TTC549 (cell line): ENCODE data around the gene ADARB2.

ENCODE experiments used
- FAIRE-seq: peaks from 2 replicates; lab custom pipeline; 2012; peaks lifted over from hg19 to GRCh38; lab: Jason Lieb, UNC

The ADARB2 gene

GRCh38 chr10:1661859-1662437 lies 75.4 kb downstream of the ADARB2 start:
- no peak for FAIRE-seq

DNA sequence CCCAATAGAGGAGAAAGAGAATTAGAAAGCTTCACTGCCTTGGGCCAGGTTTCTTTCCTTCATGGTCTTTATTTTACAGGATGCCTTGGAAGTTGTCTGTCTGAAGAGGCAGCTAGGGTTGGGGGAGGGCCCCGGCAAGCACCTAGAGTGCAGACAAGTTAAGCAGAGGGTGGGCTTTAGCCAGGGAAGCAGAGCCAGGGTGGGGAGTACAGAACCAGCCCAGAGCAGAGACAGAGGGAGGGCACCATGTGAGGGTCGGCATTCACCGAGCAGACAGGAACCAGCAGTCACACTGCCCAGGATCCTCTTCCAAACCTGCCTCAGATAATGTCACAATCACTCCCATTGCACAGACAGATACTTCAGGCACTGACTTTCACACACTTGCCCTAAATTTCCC lies 75.9 kb downstream of the ADARB2 start:
- no peak for FAIRE-seq

- FAIRE-seq, result no peak
Observed at GRCh38 chr10:1660815-1661214, 76.5 kb downstream of the ADARB2 start.

DNA sequence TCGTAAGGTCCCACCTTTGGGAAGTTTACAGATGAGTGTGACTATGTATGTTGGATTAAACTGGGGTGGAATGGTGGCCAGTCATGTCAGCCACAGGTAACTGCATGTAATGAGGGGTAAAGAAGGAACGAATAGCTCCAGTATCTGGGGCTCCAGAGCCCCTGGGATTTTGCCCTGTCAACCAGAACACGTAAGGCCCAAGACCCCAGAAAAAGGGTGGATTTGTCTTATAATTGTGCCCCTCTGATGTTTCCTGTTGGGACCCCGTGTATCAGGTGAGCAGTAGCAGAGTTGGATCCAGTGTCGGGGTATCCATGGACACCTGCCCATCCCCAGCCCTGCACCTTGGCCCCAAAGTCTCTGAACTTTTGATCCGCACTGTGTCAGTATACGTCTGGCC lies 76.9 kb downstream of the ADARB2 start:
- FAIRE-seq, result no peak

DNA sequence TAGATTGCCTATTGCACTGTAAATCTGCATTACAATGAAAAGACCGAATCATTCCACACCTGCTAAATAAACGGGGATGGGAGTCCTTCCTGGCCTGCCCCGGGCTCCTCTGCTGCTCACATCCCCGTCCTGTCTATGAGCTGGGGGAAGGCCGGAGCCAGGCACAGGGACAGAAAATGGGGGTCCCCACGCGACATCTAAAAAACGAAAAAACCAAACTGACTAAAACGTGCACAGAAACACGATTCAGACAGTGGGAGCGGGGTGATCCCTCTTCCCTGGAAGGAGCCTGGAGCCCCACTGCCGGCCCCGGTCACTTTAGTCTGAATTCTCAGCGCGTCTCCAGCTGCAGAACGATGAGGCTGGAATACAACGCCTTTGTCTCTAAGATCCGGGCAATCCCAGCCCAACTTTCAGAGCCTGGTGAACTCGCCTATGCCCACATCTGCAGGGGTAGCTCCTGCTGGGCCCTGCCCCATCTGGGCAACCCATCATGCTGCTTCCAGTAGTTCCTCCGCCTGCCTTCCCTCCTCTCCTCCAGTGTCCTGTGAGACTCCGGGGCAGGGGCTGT lies 78.0 kb downstream of the ADARB2 start:
- FAIRE-seq, result no peak

GRCh38 chr10:1658658-1659057 lies 78.7 kb downstream of the ADARB2 start:
- FAIRE-seq, result no peak

- FAIRE-seq, result no peak
Observed at GRCh38 chr10:1657479-1657878, 79.8 kb downstream of the ADARB2 start.

DNA sequence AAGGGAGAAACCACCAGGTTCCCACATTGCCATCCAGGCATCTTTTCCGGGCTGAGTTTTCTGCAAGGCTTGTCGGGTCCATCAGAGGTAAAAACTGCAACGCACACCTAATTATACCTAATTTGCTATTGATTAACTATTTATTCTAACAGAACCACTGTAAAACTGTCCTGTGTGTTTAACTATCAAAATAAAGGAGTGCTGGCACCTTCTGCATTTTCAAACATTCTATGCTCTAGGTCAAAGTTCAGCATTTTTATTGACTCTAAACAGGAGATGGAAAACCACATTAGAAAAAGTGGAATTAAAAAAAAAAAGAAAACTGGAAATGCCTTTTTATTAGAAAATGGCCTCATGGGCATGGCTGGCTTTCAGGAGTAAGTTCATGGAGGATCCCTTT lies 82.0 kb downstream of the ADARB2 start:
- FAIRE-seq, result no peak

- FAIRE-seq, result no peak
Observed at GRCh38 chr10:1654811-1655356, 82.4 kb downstream of the ADARB2 start.

- FAIRE-seq, result no peak
Observed at GRCh38 chr10:1654247-1654646, 83.1 kb downstream of the ADARB2 start.

DNA sequence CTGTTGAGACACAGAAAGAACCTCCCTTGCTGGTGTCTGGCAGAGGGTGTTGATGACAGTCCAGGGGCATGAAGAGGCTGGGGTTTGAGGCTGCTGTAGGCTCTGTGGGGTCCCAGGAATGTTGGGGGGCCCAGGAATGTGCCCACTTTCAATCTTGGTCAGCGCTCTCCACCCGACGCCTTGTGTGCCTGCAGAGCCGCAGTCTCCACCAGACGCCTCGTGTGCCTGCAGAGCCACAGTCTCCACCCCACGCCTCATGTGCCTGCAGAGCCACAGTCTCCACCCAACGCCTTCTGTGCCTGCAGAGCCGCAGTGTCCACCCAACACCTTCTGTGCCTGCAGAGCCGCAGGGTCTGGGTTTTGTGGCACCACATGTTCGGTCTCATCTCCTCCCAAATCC lies 84.0 kb downstream of the ADARB2 start:
- FAIRE-seq, result no peak

DNA sequence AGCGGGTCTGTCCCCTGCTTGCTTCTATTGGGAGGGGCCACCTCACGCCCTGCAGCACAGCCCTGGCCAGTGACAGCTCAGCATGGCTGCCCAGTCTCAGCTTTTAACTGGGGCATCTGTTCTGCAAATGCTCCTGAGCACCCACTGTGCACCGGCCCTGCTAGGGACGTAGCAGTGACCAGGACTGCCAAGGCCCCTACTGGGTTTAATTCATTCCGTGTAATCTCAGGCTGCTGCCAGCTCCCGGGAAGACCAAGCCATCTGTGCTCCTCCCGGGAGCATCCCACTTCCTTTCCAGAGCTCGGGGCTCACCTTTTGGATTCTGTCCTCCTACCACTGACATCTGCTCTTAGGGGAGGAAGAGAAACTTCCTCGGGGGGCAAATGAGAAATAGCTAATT lies 85.2 kb downstream of the ADARB2 start:
- no peak for FAIRE-seq

GRCh38 chr10:1651270-1651966 lies 85.9 kb downstream of the ADARB2 start:
- FAIRE-seq, result no peak

GRCh38 chr10:1650542-1651269 lies 86.6 kb downstream of the ADARB2 start:
- no peak for FAIRE-seq

- FAIRE-seq, result no peak
Observed at GRCh38 chr10:1648648-1649047, 88.7 kb downstream of the ADARB2 start.

DNA sequence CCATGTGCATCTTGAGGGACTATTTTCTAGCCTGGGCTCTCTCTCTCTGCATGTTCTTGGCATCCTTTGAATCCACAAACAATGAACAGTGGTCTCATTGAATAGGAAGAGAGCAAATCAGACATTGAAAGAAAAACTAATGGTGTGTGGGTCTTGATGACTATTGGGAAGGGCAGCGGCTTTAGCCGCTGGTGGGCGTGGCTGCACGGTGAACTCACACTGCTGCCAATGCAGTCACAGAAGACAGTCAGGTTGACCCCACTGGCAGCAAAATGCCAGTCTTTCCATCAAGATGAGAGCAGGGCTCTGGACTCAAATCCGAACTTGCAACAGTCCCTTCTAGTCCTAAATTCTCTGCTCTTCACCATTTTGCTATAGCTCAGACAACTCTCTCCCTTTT lies 91.0 kb downstream of the ADARB2 start:
- no peak for FAIRE-seq

GRCh38 chr10:1645896-1646295 lies 91.4 kb downstream of the ADARB2 start:
- no peak for FAIRE-seq

DNA sequence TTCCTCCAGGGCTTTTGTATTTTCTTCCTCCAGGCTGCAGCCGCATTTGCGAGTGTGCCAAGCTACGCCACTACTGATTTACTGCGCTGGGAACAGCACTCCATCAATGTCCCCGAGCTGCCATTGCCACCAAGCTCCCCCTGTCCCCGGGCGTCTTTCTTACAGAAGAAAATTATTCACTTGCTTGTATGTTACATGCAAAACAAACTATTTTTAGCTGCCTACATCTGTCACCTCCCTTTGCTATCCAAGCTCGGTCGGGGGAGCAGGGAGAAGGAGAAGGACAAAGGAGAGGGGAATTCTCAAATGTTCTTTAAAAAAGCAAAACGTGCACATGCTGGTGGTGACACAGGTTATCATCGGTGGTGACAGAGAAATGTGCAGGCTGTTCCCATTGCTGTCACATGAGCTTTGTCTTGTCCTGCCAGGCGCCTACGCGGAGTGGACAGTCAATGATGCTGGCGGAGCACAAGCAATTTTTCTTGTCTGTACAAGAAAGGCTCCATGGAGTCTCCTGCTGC lies 93.1 kb downstream of the ADARB2 start:
- FAIRE-seq, result no peak

- no peak for FAIRE-seq
Observed at GRCh38 chr10:1643908-1644179, 93.5 kb downstream of the ADARB2 start.

DNA sequence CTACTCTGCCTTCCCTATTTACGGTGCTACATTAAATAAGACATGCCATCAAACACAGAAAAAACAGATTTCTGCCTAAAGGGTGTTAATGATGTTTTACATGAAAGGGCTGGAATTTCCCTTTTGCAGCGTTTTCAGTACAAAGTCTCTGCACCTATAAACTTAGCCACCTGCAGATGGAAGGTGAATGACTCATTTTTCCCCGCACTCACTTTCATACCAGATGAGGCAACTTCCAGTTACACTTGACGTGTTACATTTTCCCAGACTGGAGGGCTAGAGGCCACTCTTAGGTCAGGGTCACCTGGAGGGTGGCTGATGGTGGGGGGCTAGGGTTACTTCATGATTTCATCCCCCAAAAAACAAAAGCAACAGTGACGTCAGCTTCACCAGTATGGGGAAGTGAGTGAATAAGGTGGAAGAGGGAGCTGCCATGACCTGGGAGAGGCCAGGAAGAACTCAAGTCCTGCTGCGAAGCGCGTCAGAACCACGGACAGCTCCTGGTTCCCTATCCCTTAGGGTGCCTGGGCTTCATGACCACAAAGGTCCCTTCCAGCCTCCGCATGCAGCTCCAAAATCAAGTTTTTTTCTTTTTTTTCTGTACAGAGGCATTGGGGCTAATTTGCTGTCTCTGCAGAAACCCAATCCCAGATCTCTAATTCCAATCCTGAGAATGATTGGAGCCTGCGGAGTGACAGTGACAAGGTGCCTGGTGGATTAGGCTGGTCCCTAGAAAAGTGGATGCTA lies 94.0 kb downstream of the ADARB2 start:
- FAIRE-seq, result no peak

GRCh38 chr10:1642600-1643160 lies 94.6 kb downstream of the ADARB2 start:
- FAIRE-seq, result no peak

GRCh38 chr10:1641402-1641801 lies 95.9 kb downstream of the ADARB2 start:
- no peak for FAIRE-seq
